GM23338 (cell line): ENCODE results near the gene ACBD7.

Experiments
- CREB1 ChIP-seq: fragments of 250-450 bp; sonication (Bioruptor Pico); IDR thresholded peaks from 2 replicates; pipeline ENCODE4 v1.5.0; 2020; ENCODE audit warnings: low read depth, mild to moderate bottlenecking, moderate library complexity
- CTCF ChIP-seq, 2 experiments: fragments of 200-600 bp in 1 of 2; sonication (generic) in 1 of 2; conservative IDR thresholded peaks; 2 replicates each; pipeline versions ENCODE4 v1.5.1 to v1.6.1; 2016 to 2017; ENCODE audit warnings: antibody characterized with exemption in 2 of 2, low read depth in 2 of 2, mild to moderate bottlenecking in 2 of 2, moderate library complexity in 1 of 2
- ETS1 ChIP-seq: IDR thresholded peaks from 2 replicates; pipeline ENCODE4 v1.6.1; 2016; ENCODE audit warnings: antibody characterized with exemption
- EZH2 ChIP-seq: fragments of 200-600 bp; sonication (generic); IDR thresholded peaks from one replicate; pipeline ENCODE4 v1.8.0; 2017; ENCODE audit warnings: antibody characterized with exemption, mild to moderate bottlenecking, low read depth; ENCODE audit not compliant: unreplicated experiment
- EZH2phosphoT487 ChIP-seq: fragments of 200-600 bp; sonication (generic); IDR thresholded peaks from one replicate; pipeline ENCODE4 v1.8.1; 2018; ENCODE audit warnings: antibody characterized with exemption; ENCODE audit not compliant: unreplicated experiment
- JUNB ChIP-seq: IDR thresholded peaks from one replicate; pipeline ENCODE4 v1.6.1; 2016; ENCODE audit warnings: antibody characterized with exemption; ENCODE audit not compliant: unreplicated experiment
- NANOG ChIP-seq: IDR thresholded peaks from 2 replicates; pipeline ENCODE4 v1.6.1; 2016; ENCODE audit warnings: antibody characterized with exemption, borderline replicate concordance
- POLR2AphosphoS5 ChIP-seq: IDR thresholded peaks from 2 replicates; pipeline ENCODE4 v1.6.1; 2016; ENCODE audit warnings: antibody characterized with exemption, low read depth
- REST ChIP-seq: IDR thresholded peaks from one replicate; pipeline ENCODE4 v1.6.1; 2018; ENCODE audit warnings: antibody characterized with exemption; ENCODE audit not compliant: unreplicated experiment
- STAT1 ChIP-seq: IDR thresholded peaks from one replicate; pipeline ENCODE4 v1.6.1; 2016; ENCODE audit warnings: antibody characterized with exemption; ENCODE audit not compliant: unreplicated experiment
- ZNF114 ChIP-seq: fragments of 250-450 bp; sonication (Bioruptor Pico); IDR thresholded peaks from 2 replicates; pipeline ENCODE4 v1.5.0; 2020; ENCODE audit warnings: mild to moderate bottlenecking, moderate library complexity
- ZNF331 ChIP-seq: fragments of 250-450 bp; sonication (Bioruptor Pico); IDR thresholded peaks from 2 replicates; pipeline ENCODE4 v1.5.0; 2020; ENCODE audit warnings: low read depth, mild to moderate bottlenecking, moderate library complexity

- TF ChIP-seq CTCF (conservative IDR thresholded peaks at IDR 0.05; ENCODE audit: low read depth in 2 of 2) (no peak), EZH2 (no peak), REST (no peak), EZH2phosphoT487 (no peak), ETS1 (no peak), CREB1 (CRISPR knock-in tag) (no peak), POLR2AphosphoS5 (no peak), ZNF114 (no peak), STAT1 (no peak), JUNB (no peak), NANOG (no peak), ZNF331 (CRISPR knock-in tag) (no peak)
These were observed 60.8 kb downstream of the ACBD7 start for GRCh38 chr10:15027741-15028140.
